H1 (cell line): Measurements from ENCODE around the gene ATG9B. TPM values are rescaled to one million over a fixed set of nuclear protein-coding genes. Genes with fewer than 3 reads are reported as not detected.

Experiments used
- CTCF ChIA-PET: fragments of 300-600 bp; sonication (Branson Sonifier 250); formaldehyde crosslinking; loops from one replicate; lab custom pipeline; 2021; ENCODE audit not compliant: partially characterized antibody; lab: Charles Lee
- POLR2A ChIA-PET: fragments of 300-600 bp; sonication (Branson Sonifier 250); formaldehyde crosslinking; loops from one replicate; lab custom pipeline; 2021; ENCODE audit warnings: inconsistent platforms; ENCODE audit not compliant: partially characterized antibody; lab: Charles Lee
- DNase-seq, 2 experiments: peaks; one replicate each; pipeline versions ENCODE4 v3.0.0 to v3.0.0-alpha.2; 2010 to 2022; ENCODE audit warnings: low spot score in 2 of 2, low read depth in 1 of 2, mixed read lengths in 1 of 2
- FAIRE-seq: peaks from 2 replicates; lab custom pipeline; 2011; peaks lifted over from hg19 to GRCh38; lab: Jason Lieb, UNC
- H2AFZ ChIP-seq: 2 replicates; pipeline ENCODE4 v1.8.1; 2012; ENCODE audit warnings: low read length, inconsistent platforms
- H2AK5ac ChIP-seq: 2 replicates; pipeline ENCODE4 v1.6.1; 2013; ENCODE audit warnings: low read depth, low read length
- H2BK120ac ChIP-seq: replicated peaks from 2 replicates; pipeline ENCODE3; 2013; ENCODE audit warnings: low read depth, low read length, inconsistent platforms
- H2BK12ac ChIP-seq: 2 replicates; pipeline ENCODE4 v1.6.1; 2013; ENCODE audit warnings: low read depth, low read length
- H2BK15ac ChIP-seq: 2 replicates; pipeline ENCODE4 v1.6.1; 2013; ENCODE audit warnings: low read length
- H2BK20ac ChIP-seq: 2 replicates; pipeline ENCODE4 v1.6.1; 2013; ENCODE audit warnings: low read length
- H2BK5ac ChIP-seq: 2 replicates; pipeline ENCODE4 v1.6.1; 2013; ENCODE audit warnings: low read depth, low read length
- H3K14ac ChIP-seq: 2 replicates; pipeline ENCODE4 v1.6.1; 2013; ENCODE audit warnings: inconsistent platforms; ENCODE audit not compliant: insufficient read length
- H3K18ac ChIP-seq: 2 replicates; pipeline ENCODE4 v1.6.1; 2013; ENCODE audit warnings: low read length; ENCODE audit errors: extremely low read depth
- H3K23ac ChIP-seq: 2 replicates; pipeline ENCODE4 v1.6.1; 2013; ENCODE audit warnings: inconsistent platforms; ENCODE audit not compliant: insufficient read length
- H3K23me2 ChIP-seq: 2 replicates; pipeline ENCODE4 v1.6.1; 2013; ENCODE audit warnings: low read depth, low read length
- H3K27ac ChIP-seq: 2 replicates; pipeline ENCODE4 v1.6.1; 2011; ENCODE audit warnings: low read depth, low read length, inconsistent platforms
- H3K27me3 ChIP-seq, 4 experiments: replicated peaks in 1 of 4; 1 replicate in 1 of 4; 2 replicates in 3 of 4; pipeline versions ENCODE4 v1.6.1 to v1.8.1; 2011 to 2013; ENCODE audit warnings: low read length in 3 of 4, mild to moderate bottlenecking in 3 of 4, inconsistent platforms in 2 of 4, mixed read lengths in 2 of 4, moderate library complexity in 1 of 4; ENCODE audit not compliant: control insufficient read depth in 3 of 4, insufficient read depth in 3 of 4; ENCODE audit errors: extremely low read depth in 1 of 4
- H3K36me3 ChIP-seq, 4 experiments: 2 replicates each; pipeline versions ENCODE4 v1.6.1 to v1.8.1; 2011 to 2013; ENCODE audit warnings: mild to moderate bottlenecking in 4 of 4, low read length in 3 of 4, moderate library complexity in 2 of 4, control low read depth in 1 of 4, inconsistent platforms in 1 of 4; ENCODE audit not compliant: insufficient read depth in 4 of 4, control insufficient read depth in 2 of 4
- H3K4ac ChIP-seq: replicated peaks from 2 replicates; pipeline ENCODE3; 2013; ENCODE audit warnings: low read length, low read depth, mixed read lengths, inconsistent platforms; ENCODE audit not compliant: insufficient read length
- H3K4me1 ChIP-seq, 4 experiments: replicated peaks in 1 of 4; 1 replicate in 1 of 4; 2 replicates in 3 of 4; pipeline versions ENCODE4 v1.6.1 to v1.8.1; 2011 to 2013; ENCODE audit warnings: low read length in 3 of 4, inconsistent platforms in 2 of 4, mixed read lengths in 1 of 4; ENCODE audit not compliant: insufficient read depth in 4 of 4, control insufficient read depth in 3 of 4
- H3K4me2 ChIP-seq, 2 experiments: 2 replicates each; pipeline versions ENCODE4 v1.6.1 to v1.8.1; 2011 to 2013; ENCODE audit warnings: low read depth in 2 of 2, low read length in 2 of 2, control low read depth in 1 of 2, inconsistent platforms in 1 of 2, mild to moderate bottlenecking in 1 of 2; ENCODE audit not compliant: insufficient read depth in 1 of 2
- H3K4me3 ChIP-seq, 4 experiments: fragments of 200-600, 300-600 bp in 1 of 4; sonication (generic), shearing (Covaris generic), sonication (Bioruptor Twin) in 1 of 4; 2 replicates each; pipeline versions ENCODE4 v1.5.1 to v1.8.1; 2011 to 2016; ENCODE audit warnings: low read length in 4 of 4, low read depth in 3 of 4, control low read depth in 2 of 4, inconsistent platforms in 2 of 4, mild to moderate bottlenecking in 2 of 4, mixed read lengths in 1 of 4, moderate library complexity in 1 of 4; ENCODE audit not compliant: insufficient read depth in 2 of 4; ENCODE audit errors: extremely low read depth in 1 of 4
- H3K56ac ChIP-seq: replicated peaks from 2 replicates; pipeline ENCODE3; 2013; ENCODE audit warnings: low read depth, mild to moderate bottlenecking, mixed read lengths, low read length, inconsistent platforms; ENCODE audit not compliant: insufficient read length
- H3K79me1 ChIP-seq: 2 replicates; pipeline ENCODE4 v1.6.1; 2013; ENCODE audit warnings: low read depth, low read length, control low read depth
- H3K79me2 ChIP-seq, 2 experiments: 2 replicates each; pipeline versions ENCODE4 v1.6.1 to v1.8.1; 2012 to 2013; ENCODE audit warnings: low read length in 2 of 2, mild to moderate bottlenecking in 2 of 2, inconsistent platforms in 1 of 2; ENCODE audit not compliant: insufficient read depth in 2 of 2, control insufficient read depth in 1 of 2
- H3K9ac ChIP-seq, 4 experiments: replicated peaks in 1 of 4; 1 replicate in 1 of 4; 2 replicates in 3 of 4; pipeline versions ENCODE4 v1.6.1 to v1.8.1; 2011 to 2013; ENCODE audit warnings: low read depth in 3 of 4, low read length in 3 of 4, control low read depth in 2 of 4, mild to moderate bottlenecking in 2 of 4, moderate library complexity in 2 of 4, inconsistent platforms in 1 of 4; ENCODE audit errors: extremely low read depth in 1 of 4
- H3K9me3 ChIP-seq, 2 experiments: 2 replicates each; pipeline versions ENCODE4 v1.6.1 to v1.8.1; 2012 to 2013; ENCODE audit warnings: mild to moderate bottlenecking in 2 of 2, moderate library complexity in 2 of 2, control low read depth in 1 of 2, inconsistent platforms in 1 of 2, low read depth in 1 of 2, low read length in 1 of 2, mixed read lengths in 1 of 2; ENCODE audit not compliant: insufficient read depth in 2 of 2
- H4K20me1 ChIP-seq, 2 experiments: replicated peaks in 1 of 2; 2 replicates each; pipeline versions ENCODE3 to v1.8.1; 2011 to 2013; ENCODE audit warnings: inconsistent platforms in 2 of 2, low read length in 2 of 2, mild to moderate bottlenecking in 1 of 2; ENCODE audit not compliant: insufficient read depth in 2 of 2, control insufficient read depth in 1 of 2
- H4K5ac ChIP-seq: 2 replicates; pipeline ENCODE4 v1.6.1; 2013; ENCODE audit warnings: low read length, low read depth, mixed read lengths, inconsistent platforms; ENCODE audit not compliant: insufficient read length
- H4K8ac ChIP-seq: 2 replicates; pipeline ENCODE4 v1.8.0; 2013; ENCODE audit warnings: mild to moderate bottlenecking, moderate library complexity, low read length, inconsistent platforms; ENCODE audit not compliant: insufficient read depth; ENCODE audit errors: extremely low read depth
- H4K91ac ChIP-seq: replicated peaks from 2 replicates; pipeline ENCODE3; 2013; ENCODE audit warnings: low read length, mixed read lengths, inconsistent platforms; ENCODE audit not compliant: insufficient read length
- BACH1 ChIP-seq: IDR thresholded peaks from 2 replicates; pipeline ENCODE4 v1.6.1; 2012; ENCODE audit warnings: low read length, improper control_type of control experiment
- CBX8 ChIP-seq: fragments of 300-800, 300-1000 bp; sonication (generic); IDR thresholded peaks from 2 replicates; pipeline ENCODE4 v1.7.1; 2016; ENCODE audit warnings: low read depth, low read length, borderline replicate concordance
- E2F6 ChIP-seq: IDR thresholded peaks from 2 replicates; pipeline ENCODE4 v1.6.1; 2012; ENCODE audit warnings: inconsistent platforms
- EZH2 ChIP-seq: fragments of 200-600 bp; sonication (generic); IDR thresholded peaks from 2 replicates; pipeline ENCODE4 v1.7.1; 2012; ENCODE audit warnings: low read depth, mild to moderate bottlenecking, moderate library complexity, low read length, inconsistent platforms; ENCODE audit not compliant: severe bottlenecking
- HDAC2 ChIP-seq, 2 experiments: fragments of 300-600 bp in 1 of 2; sonication (generic) in 1 of 2; IDR thresholded peaks; 2 replicates each; pipeline ENCODE4 v1.6.1; 2011 to 2012; ENCODE audit warnings: low read depth in 2 of 2, low read length in 2 of 2, mild to moderate bottlenecking in 2 of 2, moderate library complexity in 2 of 2, borderline replicate concordance in 1 of 2, inconsistent platforms in 1 of 2
- JUND ChIP-seq: IDR thresholded peaks from 2 replicates; pipeline ENCODE4 v1.6.1; 2011; ENCODE audit warnings: mild to moderate bottlenecking, improper control_type of control experiment, low read length
- NANOG ChIP-seq: IDR thresholded peaks from 2 replicates; pipeline ENCODE4 v1.6.1; 2011; ENCODE audit warnings: low read length, low read depth, mild to moderate bottlenecking, inconsistent platforms; ENCODE audit not compliant: insufficient read depth, poor library complexity, severe bottlenecking
- PHF8 ChIP-seq: fragments of 200-600 bp; sonication (generic); conservative IDR thresholded peaks from 2 replicates; pipeline ENCODE4 v1.7.1; 2012; ENCODE audit warnings: low read depth, mild to moderate bottlenecking, inconsistent platforms, low read length, moderate library complexity
- POU5F1 ChIP-seq: IDR thresholded peaks from 2 replicates; pipeline ENCODE4 v1.6.1; 2011; ENCODE audit warnings: low read depth, mild to moderate bottlenecking, low read length, moderate library complexity
- SP2 ChIP-seq: IDR thresholded peaks from 2 replicates; pipeline ENCODE4 v1.6.1; 2012; ENCODE audit warnings: mild to moderate bottlenecking, low read length, inconsistent platforms
- SRF ChIP-seq: IDR thresholded peaks from 2 replicates; pipeline ENCODE4 v1.6.1; 2011; ENCODE audit warnings: mild to moderate bottlenecking, low read depth, low read length, moderate library complexity
- USF2 ChIP-seq: IDR thresholded peaks from 2 replicates; pipeline ENCODE4 v1.6.1; 2011; ENCODE audit warnings: low read length, improper control_type of control experiment
- WGBS, 2 experiments: shearing (Covaris generic) in 1 of 2; methylation state at CpG; one replicate each; pipeline versions ENCODE4 v1.1.6 to v1.1.7; 2013 to 2015; ENCODE audit warnings: low lambda C conversion rate in 2 of 2, mixed read lengths in 2 of 2, inconsistent platforms in 1 of 2, low coverage in 1 of 2, missing lambda C conversion rate in 1 of 2; ENCODE audit not compliant: insufficient replicate concordance in 2 of 2, insufficient coverage in 1 of 2, insufficient read length in 1 of 2; ENCODE audit errors: extremely low coverage in 1 of 2, missing lambda C conversion rate in 1 of 2; 5-methylcytosine and 5-hydroxymethylcytosine counted together
- polyA plus RNA-seq, 7 experiments: library from polyadenylated mRNA; depleted of rRNA in 3 of 7; stranded (reverse) in 5 of 7; unstranded in 2 of 7; fragments of >200 nt in 5 of 7; fragments of 200-250 nt in 2 of 7; gene quantifications; 1 replicate in 5 of 7; 2 replicates in 1 of 7; 4 replicates in 1 of 7; pipeline versions ENCODE4 v1.2.1 to v1.2.3, GENCODE V29; 2011 to 2013; ENCODE audit warnings: missing spikeins in 2 of 7, mixed read lengths in 2 of 7
- total RNA-seq: library from RNA; stranded (reverse); fragmentation: NEBNext Ultra II Directional; extraction: Animal tissue kit (Norgen Biotek cat#: 25700); gene quantifications from 2 replicates; pipeline ENCODE4 v1.2.1, GENCODE V29; 2021

Gene ATG9B
- total and polyA plus RNA-seq, 2 of the 8 experiments (the other 6 are each of a cell fraction or from before 2014, with no cell fraction given), result 1.4 to 2.3 TPM

DNA sequence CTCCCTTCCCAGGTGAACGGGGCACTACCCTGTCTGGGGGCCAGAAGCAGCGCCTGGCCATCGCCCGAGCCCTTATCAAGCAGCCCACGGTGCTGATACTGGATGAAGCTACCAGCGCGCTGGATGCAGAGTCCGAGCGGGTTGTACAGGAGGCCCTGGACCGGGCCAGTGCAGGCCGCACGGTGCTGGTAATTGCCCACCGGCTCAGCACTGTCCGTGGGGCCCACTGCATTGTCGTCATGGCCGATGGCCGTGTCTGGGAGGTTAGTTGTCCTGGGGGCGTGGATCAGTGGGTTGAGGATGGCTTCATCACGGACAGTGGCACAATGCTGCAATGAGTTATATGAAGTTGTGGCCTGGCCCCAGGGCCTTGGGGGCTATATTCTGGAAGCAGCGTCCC is 19.7 kb upstream of the ATG9B start:
- Histone ChIP-seq H2BK5ac (no peak overlapping the region), H3K18ac (no peak overlapping the region), H3K79me1 (no peaks in the 10 kb centered on the region), H3K23me2 (no peaks in the 10 kb centered on the region), H3K14ac (no peak overlapping the region), H3K56ac (no peak overlapping the region), H3K4me1 (no peaks in the 10 kb centered on the region), H3K4me2 (no peak overlapping the region), H3K23ac (no peak overlapping the region), H4K20me1 (peaks cover 2 to 6% of the 10 kb centered on the region in 2 experiments), H4K91ac (no peak overlapping the region), H2BK20ac (no peak overlapping the region), H3K36me3 (no peaks in the 10 kb centered on the region), H3K27me3 (peaks cover 0 to 9% (median 3%) of the 10 kb centered on the region in 4 experiments; a peak in 4 of 7 replicates), H3K9ac (no peak overlapping the region), H3K9me3 (no peaks in the 10 kb centered on the region), H3K4me3 (no peak overlapping the region), H2BK15ac (no peak overlapping the region), H3K4ac (no peak overlapping the region), H4K5ac (no peak overlapping the region), H4K8ac (no peak overlapping the region), H3K27ac (no peak overlapping the region), H2AFZ (no peak overlapping the region), H2BK12ac (no peak overlapping the region), H3K79me2 (no peaks in the 10 kb centered on the region), H2BK120ac (no peak overlapping the region), H2AK5ac (no peak overlapping the region)
- ChIA-PET POLR2A (interaction anchor here (1.0 to 1.2 kb wide), 2 partner anchors 8 to 28 kb away, joined by 3 read pairs; no protein-coding TSS in a partner anchor), CTCF (interaction anchor here (3.5 kb wide), 1 partner anchor 12 kb away, joined by 20 read pairs; no protein-coding TSS in a partner anchor)
- no peak for DNase-seq
- no peak for FAIRE-seq
- WGBS, 2 experiments, result 87% methylated on average over 19 of the region's 20 CpGs; no CpG with 5 or more reads in 1 of the 2 experiments
- TF ChIP-seq JUND (no peak), E2F6 (no peak), USF2 (no peak), HDAC2 (IDR thresholded peaks at IDR 0.05; ENCODE audit: borderline replicate concordance in 1 of 2, low read depth in 2 of 2, low read length in 2 of 2) (no peak), BACH1 (no peak), SP2 (no peak), PHF8 (no peak), CBX8 (no peak), SRF (no peak), NANOG (no peak), EZH2 (no peak), POU5F1 (no peak)
